Transverse colon (tissue), 4 donors: ENCODE measurements around the gene SCLT1.

Experiments used
- CTCF ChIP-seq, 5 experiments: fragments of 200-600 bp in 3 of 5; fragments of 450-650 bp in 2 of 5; sonication (generic) in 3 of 5; IDR thresholded peaks; 1 replicate in 2 of 5; 2 replicates in 3 of 5; pipeline ENCODE4 v1.5.1; 2016 to 2017; ENCODE audit warnings: antibody characterized with exemption in 5 of 5, inconsistent platforms in 3 of 5, mild to moderate bottlenecking in 2 of 5, moderate library complexity in 1 of 5
- EP300 ChIP-seq: sonication (generic); formaldehyde crosslinking; IDR thresholded peaks from one replicate; pipeline ENCODE4 v1.6.1; 2017; ENCODE audit warnings: antibody characterized with exemption, low read depth
- POLR2A ChIP-seq: fragments of 450-650 bp; IDR thresholded peaks from one replicate; pipeline ENCODE4 v1.6.1; 2016; ENCODE audit warnings: antibody characterized with exemption, mild to moderate bottlenecking, moderate library complexity
- POLR2AphosphoS5 ChIP-seq, 3 donors: sonication (generic); formaldehyde crosslinking; IDR thresholded peaks; one replicate each; pipeline ENCODE4 v1.6.1; 2016; ENCODE audit warnings: antibody characterized with exemption in 3 of 3

- TF ChIP-seq POLR2A (no peak), CTCF (IDR thresholded peaks at IDR 0.05) (no peak), POLR2AphosphoS5 (IDR thresholded peaks at IDR 0.05) (no peak), EP300 (no peak)
These were observed 24.4 kb upstream of the SCLT1 start for GRCh38 chr4:129117705-129118104.
